HG02610 (cell line): ENCODE measurements around the gene SLAMF9.

Experiments used
- ATAC-seq: cut with Tn5 transposase; IDR thresholded peaks from one replicate; pipeline ENCODE4 v1.9.1; 2021; ENCODE audit warnings: mild to moderate bottlenecking, moderate library complexity; ENCODE audit not compliant: unreplicated experiment

The SLAMF9 gene

DNA sequence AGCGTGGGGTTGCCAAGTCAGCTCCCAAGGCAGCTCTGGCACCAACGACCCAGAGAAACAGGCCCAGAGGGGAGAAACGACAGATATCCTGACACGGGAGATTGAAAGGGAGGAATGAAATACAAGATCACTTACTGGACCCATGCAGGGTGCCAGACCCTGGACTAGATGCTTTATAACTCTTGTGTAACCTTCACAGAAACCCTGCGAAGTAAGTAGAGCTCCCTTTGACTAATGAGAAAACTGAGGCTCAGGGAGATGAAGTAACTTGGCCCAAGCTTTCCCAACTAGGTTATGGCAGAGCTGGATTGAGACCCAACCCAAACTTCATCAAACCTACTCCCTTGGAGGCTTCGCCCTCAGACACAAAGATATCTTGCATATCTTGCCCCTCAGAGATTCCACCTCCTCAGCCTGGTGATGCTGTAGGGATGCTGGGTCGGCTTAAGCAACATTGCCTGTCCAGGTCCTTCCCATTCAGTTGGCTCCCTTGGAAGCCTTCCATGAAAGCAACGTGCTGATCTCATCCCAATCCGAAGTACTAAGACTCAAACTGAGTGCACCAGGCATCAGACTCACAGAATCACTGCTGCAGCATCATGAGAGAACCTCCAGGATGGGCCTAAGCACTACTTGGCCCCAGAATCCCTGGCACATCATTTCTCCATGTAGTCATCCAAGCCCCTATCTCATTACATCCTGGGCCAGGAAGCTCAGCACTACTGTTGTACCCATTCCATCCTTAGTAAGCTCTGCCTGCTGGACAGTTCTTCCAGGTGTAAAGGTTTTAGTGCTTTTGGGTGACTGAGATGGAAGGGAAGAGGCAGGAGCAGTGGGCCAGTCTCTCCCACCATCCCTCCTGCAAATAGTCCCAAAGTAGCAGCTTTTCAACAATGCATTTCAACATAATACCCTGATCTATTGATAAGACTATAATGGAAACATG, 7.5 kb downstream of the SLAMF9 start:
- ATAC-seq: no peak

DNA sequence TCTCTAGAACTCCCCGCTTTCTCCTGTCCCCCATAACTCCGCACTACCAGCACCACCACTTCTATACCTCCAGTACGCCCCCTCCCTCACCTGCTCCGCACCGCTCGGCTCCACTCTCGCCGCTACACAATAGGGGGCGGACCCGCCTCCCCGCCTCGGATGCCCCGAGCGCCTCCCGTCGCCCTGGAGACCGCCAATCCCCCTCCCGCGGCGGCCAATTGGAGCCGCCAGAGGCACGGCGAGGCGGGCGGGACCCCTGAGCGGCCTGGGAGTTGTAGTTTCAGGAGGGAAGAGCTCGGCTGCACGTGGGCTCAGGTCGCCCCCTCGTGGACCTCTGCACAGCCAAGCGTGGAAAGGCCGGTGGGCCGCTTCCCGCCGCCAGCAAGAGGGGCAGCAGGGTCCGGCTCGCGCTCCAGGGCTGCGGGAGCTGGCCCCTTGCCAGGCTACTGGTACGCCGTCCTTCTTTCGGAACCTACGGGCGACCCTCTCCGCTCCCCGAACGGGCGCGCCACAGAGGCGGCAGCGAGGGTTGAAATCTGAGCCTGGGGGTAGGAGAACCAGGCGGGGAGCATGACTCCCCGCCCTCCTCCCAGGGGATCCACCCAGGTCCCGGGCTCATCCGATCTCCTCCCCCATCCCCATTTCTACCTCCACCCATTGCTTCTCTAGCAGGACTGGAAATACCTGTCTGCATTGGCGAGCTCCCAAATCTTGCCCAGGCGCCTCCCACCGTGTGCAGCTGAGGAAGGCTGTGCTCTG, 8.4 kb downstream of the SLAMF9 start, which contains the start of gene IGSF9:
Gene IGSF9 (minus strand): TSS at position 131 of the 759 bp plus-strand sequence. CDS start 2,159 bp downstream, outside the sequence.
- ATAC-seq: no peak

DNA sequence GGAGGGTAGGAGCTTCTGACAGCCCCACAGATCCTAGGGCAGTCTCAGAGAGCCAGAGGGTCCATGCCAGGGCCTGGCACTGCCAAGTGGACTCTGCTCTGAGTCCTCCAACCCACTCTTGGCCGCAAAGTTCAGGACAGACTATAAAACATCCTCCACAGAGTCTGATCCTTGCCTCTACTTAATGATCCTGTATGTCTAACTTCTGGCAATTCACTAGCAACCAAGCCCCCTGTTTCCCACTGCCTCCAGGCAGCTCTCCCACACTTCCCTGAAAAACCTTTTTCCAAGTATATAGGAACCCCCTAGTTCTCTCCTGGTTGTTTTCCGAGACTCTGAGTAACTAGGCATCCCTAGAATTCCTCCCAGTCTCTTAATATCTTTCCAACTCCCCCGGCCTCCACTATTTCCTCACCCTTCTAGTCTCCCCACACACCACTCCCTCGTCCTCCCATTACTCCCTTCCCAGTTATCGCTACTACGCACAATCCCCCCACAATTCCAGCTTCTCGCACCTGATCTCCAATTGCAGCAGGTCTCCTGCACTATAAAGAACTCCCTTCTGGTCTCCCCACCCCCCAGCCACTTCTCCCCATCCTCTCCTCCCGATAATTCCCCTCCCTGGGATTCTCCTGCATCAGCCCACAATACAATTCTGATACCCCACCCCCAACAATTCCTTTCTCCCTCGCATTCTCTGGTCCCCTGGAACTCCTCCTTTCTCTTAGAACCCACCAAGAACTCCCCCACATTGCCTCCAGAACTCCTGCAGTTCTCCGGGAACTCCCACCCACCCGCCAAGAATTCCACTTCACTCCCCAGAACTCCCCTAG, 9.2 kb downstream of the SLAMF9 start:
- no peak for ATAC-seq

DNA sequence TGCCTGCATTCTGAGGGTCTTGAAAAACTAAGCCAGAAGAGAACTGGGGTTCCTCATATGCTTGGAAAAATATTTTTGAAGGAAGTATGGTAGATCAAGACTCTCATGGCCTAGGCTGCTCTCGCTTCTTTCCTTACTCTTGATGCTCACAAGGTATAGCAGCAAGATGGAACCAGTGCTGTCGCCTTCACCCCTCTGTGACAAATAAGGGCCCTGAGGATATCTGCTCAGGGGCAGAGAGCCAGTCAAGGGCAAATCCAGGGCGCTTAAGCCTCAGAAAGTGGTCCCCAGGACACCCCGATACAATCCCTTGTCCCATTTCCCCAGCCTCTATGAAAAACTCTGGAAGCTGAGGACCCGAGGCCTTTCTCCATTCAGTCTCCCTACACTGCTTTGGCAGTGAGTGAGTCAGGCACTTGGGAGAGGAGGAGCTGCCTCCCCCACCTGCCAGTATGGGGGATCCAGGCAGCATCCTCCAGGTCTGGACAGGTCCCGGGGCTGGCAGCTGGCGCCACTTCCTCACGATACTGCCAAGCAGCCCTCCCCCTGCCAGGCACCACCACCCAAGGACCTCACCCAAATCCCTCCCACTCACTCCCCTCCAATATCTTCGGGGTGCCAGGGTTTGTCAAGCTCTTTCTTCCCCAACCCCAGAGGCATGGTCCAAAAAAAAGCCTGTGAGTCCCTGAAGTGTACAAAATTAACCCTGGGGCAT, 10.0 kb downstream of the SLAMF9 start:
- no peak for ATAC-seq

DNA sequence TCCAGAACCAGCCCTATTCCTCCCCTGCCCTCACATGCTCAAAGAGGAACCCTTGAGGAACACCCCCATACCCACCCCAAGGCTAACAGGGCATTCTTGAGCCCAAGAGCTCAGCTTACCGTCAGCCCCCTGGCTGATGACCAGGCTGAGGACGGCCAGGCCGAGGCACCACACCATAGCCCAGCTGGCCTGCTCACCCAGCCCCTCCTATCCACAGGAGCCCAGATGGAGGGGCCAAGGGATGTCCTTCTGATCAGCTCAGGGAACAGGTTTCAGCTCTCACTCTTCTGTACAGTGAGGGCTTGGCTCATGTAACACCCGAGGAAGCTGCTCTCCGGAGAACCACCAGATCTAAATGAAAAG, 10.8 kb downstream of the SLAMF9 start:
- no peak for ATAC-seq

DNA sequence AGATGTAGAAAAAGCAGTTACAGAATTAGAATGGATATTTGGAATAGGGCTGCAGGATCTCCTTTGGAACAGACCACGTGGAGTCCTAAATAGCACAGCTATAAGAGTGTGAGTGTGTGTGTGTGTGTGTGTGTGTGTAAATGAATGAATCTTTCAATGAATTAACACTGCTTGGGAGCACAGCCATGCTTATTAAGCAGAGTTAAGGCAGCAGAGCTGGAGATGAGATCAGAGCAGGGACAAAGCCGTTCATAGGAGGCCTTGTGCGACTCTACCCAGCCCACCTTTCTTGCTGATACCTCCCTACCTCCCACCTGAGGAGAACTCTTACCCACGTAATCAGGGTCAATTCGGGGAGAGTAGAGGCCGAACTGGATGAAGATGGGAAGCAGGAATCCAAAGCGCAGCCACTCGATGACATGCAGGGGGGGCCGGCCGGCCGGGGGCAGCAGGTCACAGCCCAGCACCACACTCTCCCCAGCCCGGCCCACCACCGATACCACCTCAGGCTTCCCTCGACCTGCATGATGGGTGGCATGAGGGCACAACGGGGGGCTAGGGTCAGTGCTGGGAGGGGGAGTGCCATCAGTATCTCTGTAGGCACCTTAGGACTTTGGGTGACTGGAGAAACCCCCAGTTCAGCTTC, 11.3 kb downstream of the SLAMF9 start:
- ATAC-seq: no peak

DNA sequence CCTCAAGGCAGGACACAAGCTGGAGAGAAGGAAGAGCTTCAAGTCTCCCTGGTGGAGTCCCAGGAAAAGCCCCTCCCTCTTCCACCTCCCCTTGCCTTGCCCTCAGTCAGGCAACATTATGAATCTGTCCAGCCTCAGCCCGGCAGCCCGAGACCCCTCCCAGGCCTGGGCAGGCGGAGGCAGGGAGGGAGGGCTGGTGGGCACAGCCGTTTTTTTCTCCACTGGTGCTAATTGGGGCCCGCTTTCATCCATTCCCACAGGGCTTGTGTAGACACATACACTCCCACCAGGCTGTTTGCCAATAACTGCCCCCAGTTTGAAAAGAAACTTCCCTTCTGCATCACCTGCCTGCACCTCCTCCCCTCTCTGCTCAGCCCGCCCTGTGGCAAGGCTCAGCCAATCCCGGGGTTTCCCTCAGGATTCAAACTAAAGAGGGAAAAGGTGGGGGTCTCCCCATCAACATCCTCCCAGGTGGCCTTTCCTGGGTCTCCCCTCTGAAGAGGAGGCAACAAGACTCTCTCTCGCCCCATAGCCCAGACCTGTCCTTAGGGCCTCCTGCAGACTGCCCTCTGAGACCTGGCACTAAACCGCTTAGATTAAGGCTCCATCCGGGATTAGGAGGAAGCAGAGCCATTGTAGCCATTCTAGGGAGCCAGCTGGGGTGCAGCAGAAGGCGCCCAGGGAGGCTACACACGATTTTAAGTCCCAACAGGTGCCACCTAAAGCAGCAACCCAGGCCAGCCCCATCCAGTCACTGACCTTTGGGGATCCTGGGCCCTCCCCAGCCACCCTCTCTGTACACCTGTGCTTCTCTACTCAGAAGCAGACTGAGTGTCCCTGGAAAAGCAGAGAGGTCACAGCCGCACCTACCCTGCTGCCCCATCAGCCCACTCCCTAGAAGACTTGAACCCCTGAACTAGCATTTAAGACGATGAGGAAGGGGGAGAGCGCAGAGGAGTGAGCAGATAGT, 12.2 kb downstream of the SLAMF9 start:
- no peak for ATAC-seq

DNA sequence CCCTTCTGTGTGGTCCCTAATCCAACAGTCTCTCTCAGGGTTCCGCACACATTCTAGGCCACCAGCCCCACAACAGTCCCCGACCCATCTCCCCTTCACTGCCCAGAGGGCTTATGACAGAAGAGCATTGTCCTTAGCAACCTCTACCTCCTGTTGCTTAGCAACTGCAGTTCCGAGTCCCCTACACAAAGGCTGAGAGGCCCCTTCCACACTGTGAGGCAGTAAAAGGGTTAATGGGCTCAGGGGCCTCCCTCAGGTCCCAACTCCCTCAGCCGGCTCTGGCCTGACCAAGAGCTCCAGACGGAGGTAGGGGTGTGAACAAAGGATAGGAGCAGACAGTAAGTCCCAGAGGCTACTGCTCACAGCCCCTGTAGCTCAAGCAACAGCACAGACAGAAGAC, 12.9 kb downstream of the SLAMF9 start:
- ATAC-seq: no peak

DNA sequence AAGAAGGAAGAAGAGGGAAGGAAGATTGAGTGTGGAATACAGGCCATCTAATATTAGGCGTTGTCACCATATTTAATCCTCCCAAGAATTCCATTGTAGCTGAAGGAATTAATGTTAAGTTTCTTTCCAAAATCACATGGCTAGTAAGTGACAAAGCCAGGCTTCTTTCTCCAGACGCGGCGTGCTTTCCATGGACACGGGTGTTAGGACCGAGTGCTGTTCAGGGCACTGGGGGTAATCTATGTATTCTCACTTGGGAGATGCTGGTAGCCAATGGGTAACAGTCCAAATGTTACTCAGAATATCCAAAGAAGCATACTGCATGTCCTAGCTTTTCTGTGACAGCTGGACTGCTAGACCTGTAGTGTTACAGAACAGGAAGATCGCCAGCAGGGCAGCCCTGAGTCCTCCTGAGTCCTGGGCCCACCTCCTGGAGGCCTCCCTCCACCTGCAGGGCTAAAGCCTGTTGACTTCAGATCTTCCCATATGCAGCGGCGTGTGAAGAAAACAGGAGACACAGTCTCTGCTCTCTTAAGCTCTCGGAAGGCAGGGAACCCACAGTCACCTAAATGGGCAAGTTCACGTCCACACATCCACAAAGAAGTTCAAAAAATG, 13.9 kb downstream of the SLAMF9 start:
- no peak for ATAC-seq

DNA sequence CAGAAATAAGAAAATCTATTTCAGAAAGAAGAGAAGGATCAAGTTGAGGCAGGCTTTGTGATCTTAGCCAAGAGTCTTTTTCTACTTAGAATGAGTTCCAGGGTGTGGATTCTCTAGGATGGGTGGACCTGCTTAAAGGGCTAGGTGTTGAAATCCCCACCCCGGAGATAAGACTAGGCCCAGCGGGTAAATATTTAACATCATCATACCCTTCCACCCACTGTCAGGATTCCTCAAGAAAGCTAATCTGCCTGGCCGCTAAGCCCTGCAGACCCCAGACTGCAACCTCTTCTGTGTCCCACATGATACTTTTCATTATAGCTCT, 14.4 kb downstream of the SLAMF9 start:
- ATAC-seq: no peak

DNA sequence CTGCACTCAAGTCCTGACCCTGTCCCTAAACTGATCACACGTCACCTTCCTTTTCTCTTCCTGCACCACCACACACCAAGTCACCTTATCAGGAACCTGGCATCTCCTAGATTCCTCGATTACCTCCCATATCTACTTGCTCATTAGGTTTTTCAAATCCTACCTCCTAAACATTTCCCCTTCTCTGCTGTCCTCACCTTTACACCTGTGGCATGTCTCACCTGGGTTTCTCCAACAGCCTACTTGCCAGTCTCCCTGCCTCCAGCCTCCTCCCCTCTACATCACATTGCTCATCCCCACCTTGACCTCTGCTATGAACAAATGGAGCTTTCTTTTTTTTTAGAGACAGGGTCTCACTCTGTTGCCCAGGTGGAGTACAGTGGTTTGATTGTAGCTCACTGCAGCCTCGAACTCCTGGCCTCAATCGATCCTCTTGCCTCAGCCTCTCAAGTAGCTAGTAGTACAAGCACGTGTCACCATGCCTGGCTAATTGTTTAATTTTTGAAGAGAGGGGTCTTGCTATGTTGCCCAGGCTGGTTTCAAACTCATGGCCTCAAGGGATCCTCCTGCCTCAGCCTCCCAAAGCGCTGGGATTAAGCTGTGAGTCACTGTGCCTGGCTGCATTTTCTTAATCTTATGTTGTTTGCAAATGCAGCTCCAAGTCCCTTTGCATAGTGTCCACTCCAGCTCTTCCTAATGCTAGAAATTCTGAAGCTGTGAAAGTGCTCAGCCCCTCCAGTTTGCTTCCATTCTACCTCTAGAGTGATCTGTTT, 14.9 kb downstream of the SLAMF9 start:
- no peak for ATAC-seq

DNA sequence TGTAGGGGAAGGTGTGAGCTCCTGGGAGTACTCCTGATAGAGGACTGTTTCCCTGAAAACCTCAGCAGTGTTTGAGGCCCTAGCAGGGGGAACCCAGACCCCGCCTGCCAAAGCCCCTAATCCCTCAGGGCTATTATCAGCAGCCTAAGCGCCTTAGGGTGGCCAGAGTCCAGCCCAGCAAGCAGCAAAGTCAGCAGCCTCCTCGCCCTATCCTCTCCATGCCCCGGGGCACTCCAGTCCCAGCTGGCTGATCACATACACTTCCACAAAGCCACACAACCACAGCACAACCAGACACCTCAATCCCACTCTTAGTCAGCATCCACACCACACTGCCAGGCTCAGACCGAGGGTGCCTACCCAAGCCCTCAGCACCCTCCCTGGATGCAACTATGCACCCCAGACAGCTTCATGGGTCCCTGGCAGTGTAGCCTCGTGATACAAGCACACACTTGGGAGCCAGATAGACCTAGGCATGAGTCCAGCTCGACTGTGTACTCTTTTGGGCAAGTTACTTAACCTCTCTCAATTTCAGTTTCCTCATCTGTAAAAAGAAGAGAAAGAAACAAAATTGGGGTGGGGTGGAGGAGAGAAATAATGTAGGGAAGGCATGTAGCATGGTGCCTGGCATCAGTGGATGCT, 15.7 kb downstream of the SLAMF9 start:
- ATAC-seq: peak; percentile 37

DNA sequence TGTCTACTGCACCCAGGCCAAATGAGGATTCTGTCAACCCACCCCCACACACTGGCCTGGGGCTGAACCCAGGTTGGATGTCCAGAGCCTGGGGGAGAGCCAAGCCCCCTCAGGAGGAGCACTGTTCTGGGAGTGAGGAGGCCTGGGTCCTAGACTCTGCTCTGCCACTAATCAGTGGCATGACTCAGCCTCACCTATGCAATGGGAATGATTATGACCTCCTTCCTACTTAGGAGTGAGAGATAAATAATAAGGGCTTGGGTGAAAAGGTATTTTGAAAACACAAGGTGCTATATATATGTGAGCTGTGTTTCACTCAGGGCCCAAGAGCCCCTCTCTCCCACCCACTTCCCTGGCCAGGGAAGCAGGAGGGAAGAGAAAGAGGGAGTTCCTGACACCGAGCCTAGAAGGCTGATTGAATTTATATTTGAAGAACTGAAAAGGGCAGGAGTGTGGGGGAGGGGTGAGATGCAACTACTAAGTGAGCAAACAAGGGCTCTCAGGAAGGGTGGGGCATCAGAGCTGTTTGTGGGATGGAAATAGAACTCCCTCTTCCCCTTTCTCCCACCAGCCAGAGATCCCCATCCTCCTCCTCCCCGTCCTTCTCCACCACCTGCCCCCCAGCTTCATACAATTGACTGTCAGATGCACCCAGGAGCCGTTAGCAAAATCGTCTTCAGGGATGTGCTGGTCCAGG, 16.8 kb downstream of the SLAMF9 start:
- no peak for ATAC-seq

DNA sequence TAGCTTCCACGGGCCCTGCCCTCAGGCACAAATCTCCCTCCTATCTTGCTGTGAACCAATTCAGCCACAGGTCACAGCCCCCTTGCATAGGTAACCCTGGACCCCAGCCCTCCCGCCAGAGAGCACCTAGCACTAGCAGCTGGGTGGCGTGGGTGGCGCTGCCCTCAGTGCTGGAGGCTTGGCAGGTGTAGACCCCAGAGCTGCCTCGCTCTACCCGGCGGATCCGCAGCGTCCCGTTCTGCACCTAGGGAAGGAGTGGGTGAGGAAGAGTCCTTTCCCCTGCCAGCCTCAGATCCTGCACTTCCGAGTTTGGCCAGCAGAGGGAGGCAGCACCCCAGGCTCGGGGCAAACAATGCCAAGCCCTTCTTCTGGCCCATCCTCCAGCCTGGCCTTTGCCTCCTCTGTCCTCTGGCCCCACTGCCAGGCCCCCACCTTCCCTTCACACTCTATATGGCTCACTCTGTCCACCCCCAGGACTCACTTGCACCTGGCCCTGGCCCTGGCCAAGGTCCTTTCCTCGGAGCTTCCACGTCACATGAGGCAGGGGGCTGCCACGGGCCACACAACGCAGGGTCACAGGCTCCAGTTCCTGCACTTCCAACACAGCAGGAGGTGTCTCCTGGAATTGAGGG, 17.6 kb downstream of the SLAMF9 start:
- ATAC-seq: no peak

DNA sequence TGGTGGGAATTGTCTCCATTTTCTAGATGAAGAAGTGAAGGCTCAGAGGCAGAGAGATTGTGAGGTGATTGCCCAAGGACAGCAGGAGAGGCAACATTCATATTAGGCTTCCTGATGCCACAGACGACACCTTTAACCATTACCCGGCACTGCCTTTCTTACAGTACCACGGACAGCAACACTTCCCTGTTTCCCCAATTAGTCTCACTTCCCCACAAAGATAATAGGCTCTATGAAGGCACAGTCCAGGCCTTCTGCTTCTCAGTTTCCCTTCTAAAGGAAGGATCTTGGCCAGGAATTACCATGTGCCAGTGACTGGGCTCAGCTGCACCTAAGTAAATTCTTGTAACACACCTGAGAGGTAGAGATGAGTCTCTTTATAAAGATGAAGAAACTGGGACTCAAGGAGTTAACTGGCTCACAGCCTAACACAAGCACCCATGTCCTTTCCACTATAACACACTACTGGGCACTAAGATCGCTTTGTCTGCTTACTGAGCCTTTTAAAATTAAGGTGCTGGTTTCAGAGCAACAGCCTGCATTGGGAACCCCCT, 18.2 kb downstream of the SLAMF9 start:
- no peak for ATAC-seq

DNA sequence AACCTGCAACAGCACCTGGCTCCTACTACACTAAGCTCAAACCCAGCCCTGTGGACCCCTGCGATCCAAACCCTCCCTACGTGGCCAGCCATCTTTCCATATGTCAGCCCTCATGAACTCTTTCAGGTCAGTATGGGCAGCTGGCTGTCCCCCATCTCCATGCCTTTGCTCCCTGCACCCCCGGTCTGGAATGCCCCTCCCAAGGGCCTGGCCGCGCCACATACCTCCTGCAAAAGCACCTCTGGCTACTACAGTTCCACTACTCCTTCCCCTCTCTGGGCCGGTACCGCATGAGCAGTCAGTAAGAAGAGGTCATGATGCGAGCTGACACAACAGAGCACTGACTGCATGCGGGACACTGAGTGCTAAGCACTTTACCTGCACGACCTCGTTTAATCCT, 18.7 kb downstream of the SLAMF9 start:
- ATAC-seq: no peak
